Peyer's patch (tissue), 4 donors: ENCODE results near the gene ARID5A. TPM values are rescaled to one million over a fixed set of nuclear protein-coding genes. Genes with fewer than 3 reads are reported as not detected.

Source experiments
- DNase-seq, 3 donors: peaks; one replicate each; pipeline ENCODE4 v3.0.0-alpha.2; 2017 to 2019
- H3K27ac ChIP-seq, 4 donors: fragments of 200-600 bp; sonication (generic); one replicate each; pipeline ENCODE4 v1.5.1; 2016 to 2019
- H3K27me3 ChIP-seq, 2 donors: fragments of 200-600 bp; sonication (generic); one replicate each; pipeline ENCODE4 v1.5.1; 2019
- H3K36me3 ChIP-seq, 3 donors: fragments of 200-600 bp; sonication (generic); one replicate each; pipeline ENCODE4 v1.5.1; 2016 to 2019
- H3K4me1 ChIP-seq, 4 donors: fragments of 200-600 bp; sonication (generic); one replicate each; pipeline ENCODE4 v1.5.1; 2016 to 2019
- H3K4me3 ChIP-seq, 4 donors: fragments of 200-600 bp; sonication (generic); 1 replicate in 3 of 4; 2 replicates in 1 of 4; pipeline ENCODE4 v1.5.1; 2016 to 2019; ENCODE audit warnings: mild to moderate bottlenecking in 1 of 4
- H3K9me3 ChIP-seq, 4 donors: fragments of 200-600 bp; sonication (generic); one replicate each; pipeline ENCODE4 v1.5.1; 2016 to 2019; ENCODE audit warnings: mild to moderate bottlenecking in 1 of 4
- POLR2A ChIP-seq, 2 donors: fragments of 450-650 bp; IDR thresholded peaks; one replicate each; pipeline ENCODE4 v1.5.1; 2017; ENCODE audit warnings: antibody characterized with exemption in 2 of 2, mild to moderate bottlenecking in 2 of 2, moderate library complexity in 2 of 2
- total RNA-seq, 4 donors: library from RNA; depleted of rRNA; stranded (reverse); fragments of >200 nt; gene quantifications; one replicate each; pipeline ENCODE4 v1.1.0, GENCODE V29; 2016
- TF ChIP-seq, protein P1 (sequence below), 6 experiments: fragments of 450-650 bp in 4 of 6; fragments of 200-600 bp in 2 of 6; sonication (generic) in 1 of 6; IDR thresholded peaks; one replicate each; pipeline ENCODE4 v1.5.1; 2017 to 2019; ENCODE audit warnings: antibody characterized with exemption in 6 of 6, mild to moderate bottlenecking in 3 of 6, moderate library complexity in 1 of 6

The ARID5A gene
- total RNA-seq, 4 donors from 2014 or later, result 3.9 to 44.6 (median 16.9) TPM

- peak in 2 of 3 donors; percentile 58 to 76 for DNase-seq
- Histone ChIP-seq H3K36me3 (no peaks in the 10 kb centered on the region), H3K4me1 (peaks cover 0 to 52% (median 3%) of the 10 kb centered on the region in 4 donors), H3K9me3 (no peaks in the 10 kb centered on the region), H3K27me3 (no peaks in the 10 kb centered on the region), H3K4me3 (peak overlapping the region; percentile 44 to 64 (median 58)), H3K27ac (peak overlapping the region; percentile 65 to 87 (median 70))
- TF ChIP-seq, protein P1, sequence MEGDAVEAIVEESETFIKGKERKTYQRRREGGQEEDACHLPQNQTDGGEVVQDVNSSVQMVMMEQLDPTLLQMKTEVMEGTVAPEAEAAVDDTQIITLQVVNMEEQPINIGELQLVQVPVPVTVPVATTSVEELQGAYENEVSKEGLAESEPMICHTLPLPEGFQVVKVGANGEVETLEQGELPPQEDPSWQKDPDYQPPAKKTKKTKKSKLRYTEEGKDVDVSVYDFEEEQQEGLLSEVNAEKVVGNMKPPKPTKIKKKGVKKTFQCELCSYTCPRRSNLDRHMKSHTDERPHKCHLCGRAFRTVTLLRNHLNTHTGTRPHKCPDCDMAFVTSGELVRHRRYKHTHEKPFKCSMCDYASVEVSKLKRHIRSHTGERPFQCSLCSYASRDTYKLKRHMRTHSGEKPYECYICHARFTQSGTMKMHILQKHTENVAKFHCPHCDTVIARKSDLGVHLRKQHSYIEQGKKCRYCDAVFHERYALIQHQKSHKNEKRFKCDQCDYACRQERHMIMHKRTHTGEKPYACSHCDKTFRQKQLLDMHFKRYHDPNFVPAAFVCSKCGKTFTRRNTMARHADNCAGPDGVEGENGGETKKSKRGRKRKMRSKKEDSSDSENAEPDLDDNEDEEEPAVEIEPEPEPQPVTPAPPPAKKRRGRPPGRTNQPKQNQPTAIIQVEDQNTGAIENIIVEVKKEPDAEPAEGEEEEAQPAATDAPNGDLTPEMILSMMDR (IDR thresholded peaks at IDR 0.05), result peak in 1 of 6 experiments; percentile 35
- no peak for TF ChIP-seq POLR2A (IDR thresholded peaks at IDR 0.05)
Measured at GRCh38 chr2:96527286-96528005, 9.1 kb upstream of the ARID5A start.

DNA sequence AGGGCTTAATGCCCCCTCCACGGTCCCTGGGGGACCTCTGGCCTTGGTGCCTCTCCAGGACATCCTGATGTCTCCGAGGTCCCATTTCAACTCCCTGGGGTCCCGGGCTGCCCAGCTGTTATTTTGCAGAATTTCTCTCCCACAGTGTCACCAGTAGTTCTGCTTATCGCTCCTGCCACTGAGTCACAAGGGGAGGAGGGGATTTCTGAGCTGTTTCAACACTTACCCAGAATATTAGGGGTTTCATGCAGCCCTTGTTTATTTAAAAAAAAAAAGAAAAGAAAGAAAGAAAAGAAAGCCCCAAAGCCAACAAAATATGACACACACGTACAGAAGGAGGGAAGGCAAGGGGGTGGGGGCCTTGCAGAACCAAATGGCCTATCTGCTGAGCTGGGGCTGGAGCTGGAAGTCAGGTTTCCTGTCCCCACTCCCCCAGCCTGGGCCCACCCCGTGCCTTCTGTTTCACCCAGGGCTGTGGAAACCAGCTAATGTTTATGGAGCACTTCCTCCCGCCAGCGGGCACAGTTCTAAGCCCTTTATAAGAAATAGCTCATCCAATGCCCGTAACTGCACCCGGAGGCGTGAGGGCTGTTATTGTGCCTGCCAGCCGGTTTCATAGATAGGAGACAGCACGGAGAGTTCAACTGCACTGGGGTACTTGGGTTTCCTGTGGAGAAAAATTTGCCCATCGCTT is 8.4 kb upstream of the ARID5A start:
- peak in 2 of 3 donors; percentile 51 to 74 for DNase-seq
- no peaks in the 10 kb centered on the region for H3K36me3 ChIP-seq
- no peaks in the 10 kb centered on the region for H3K27me3 ChIP-seq
- H3K4me3 ChIP-seq, result peak overlapping the region; percentile 44 to 64 (median 58)
- TF ChIP-seq, protein P1 (IDR thresholded peaks at IDR 0.05), result no peak
- no peak for TF ChIP-seq POLR2A (IDR thresholded peaks at IDR 0.05)
- peaks cover 0 to 59% (median 3%) of the 10 kb centered on the region in 4 donors for H3K4me1 ChIP-seq
- no peaks in the 10 kb centered on the region for H3K9me3 ChIP-seq
- H3K27ac ChIP-seq, result peak overlapping the region; percentile 65 to 87 (median 70)

DNA sequence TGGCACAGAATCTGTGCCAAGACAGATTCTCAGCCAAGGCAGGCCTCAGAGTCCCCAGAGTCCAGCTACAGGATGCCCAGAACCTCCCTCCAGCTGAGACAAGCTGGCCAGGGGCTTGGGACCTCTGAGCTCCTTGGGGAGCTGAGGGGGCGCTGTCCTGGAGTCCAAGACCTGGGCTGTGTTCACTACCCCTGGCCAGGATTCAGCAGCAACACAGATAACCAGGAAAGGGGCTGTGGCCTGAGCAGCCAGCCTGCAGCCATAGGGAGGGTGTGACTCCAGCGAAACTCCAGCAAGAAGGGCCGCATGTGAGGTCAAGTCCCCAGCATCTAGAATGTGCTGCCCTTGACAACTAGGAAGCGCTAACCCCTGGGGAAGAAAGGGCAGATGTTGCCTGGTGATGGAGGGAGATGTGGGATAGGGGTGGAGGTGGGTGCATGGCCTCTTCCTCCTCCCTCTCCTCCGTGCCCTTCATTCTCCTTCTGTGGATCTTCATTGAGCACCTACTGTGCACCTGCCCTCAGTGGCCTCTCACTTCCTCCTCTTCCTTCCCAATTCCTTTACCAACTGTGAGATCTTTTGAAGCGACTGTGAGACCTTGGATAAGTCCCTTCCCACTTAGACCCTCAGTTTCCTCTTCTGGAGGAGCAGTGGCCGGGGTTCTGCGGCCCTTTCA is 7.7 kb upstream of the ARID5A start:
- Histone ChIP-seq H3K9me3 (no peaks in the 10 kb centered on the region), H3K4me1 (peaks cover 0 to 58% (median 2%) of the 10 kb centered on the region in 4 donors), H3K27ac (peak overlapping the region; percentile 20 to 87 (median 70)), H3K27me3 (no peaks in the 10 kb centered on the region), H3K36me3 (no peaks in the 10 kb centered on the region), H3K4me3 (no peak overlapping the region)
- no peak for DNase-seq
- no peak for TF ChIP-seq POLR2A (IDR thresholded peaks at IDR 0.05)
- TF ChIP-seq, protein P1 (IDR thresholded peaks at IDR 0.05), result no peak

DNA sequence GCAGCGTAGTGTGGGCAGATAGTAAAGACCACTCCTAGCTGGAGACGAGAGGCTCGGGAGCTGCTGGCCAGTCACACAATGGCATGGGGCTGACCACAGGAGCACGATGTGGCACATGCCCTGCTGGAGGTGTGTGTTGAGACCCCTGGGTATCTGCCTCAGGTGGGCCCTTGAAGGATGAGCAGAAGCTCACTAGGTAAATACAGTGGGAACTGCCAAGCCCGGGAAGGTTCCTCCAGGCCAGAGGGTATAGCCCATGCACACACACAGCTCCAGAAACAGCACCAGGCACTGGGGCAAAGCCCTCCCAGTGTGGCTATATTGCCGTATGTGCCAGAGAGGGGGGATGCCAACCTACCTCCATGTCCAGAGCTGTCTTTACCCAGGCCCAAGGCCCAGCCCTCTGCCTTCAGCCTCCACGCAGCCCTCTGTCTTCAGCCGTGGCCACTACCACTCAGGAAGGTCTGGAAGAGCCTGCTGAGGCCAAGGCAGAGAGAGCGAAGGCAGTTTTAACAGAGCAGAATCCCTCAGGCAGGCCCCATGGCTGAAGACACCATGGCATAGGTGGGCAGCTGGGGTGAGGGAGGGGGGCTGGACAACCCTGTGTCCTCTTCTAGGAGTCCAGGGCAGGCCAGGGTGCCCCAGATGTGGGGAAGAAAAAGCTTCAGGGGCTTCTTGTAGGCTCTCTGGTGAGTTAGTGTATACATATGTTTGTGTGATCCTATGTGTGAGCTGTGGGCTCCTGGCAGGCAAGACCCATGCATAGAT is 7.0 kb upstream of the ARID5A start:
- Histone ChIP-seq H3K27ac (peak overlapping the region in 3 of 4 donors; percentile 20 to 87 (median 43)), H3K4me3 (no peak overlapping the region), H3K9me3 (no peaks in the 10 kb centered on the region), H3K27me3 (no peaks in the 10 kb centered on the region), H3K36me3 (no peaks in the 10 kb centered on the region), H3K4me1 (peaks cover 0 to 54% (median 0%) of the 10 kb centered on the region in 4 donors)
- DNase-seq, result no peak
- TF ChIP-seq, protein P1 (IDR thresholded peaks at IDR 0.05), result no peak
- no peak for TF ChIP-seq POLR2A (IDR thresholded peaks at IDR 0.05)

DNA sequence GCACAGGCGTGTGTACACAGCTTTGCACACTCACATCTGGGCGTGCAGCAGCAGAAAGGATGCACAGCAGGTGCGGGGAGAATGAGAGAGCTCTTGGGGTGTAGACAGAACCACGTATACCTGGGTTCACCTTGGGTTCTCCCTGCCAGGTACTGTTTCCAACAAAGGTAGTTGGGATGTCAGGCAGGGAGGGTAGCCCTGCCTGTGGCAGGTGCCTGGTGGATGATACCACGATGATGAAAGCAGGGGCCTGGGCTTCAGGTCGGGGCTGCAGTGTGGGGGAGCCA is 6.5 kb upstream of the ARID5A start:
- Histone ChIP-seq H3K27me3 (no peaks in the 10 kb centered on the region), H3K36me3 (no peaks in the 10 kb centered on the region), H3K4me1 (peaks cover 0 to 54% (median 0%) of the 10 kb centered on the region in 4 donors), H3K27ac (peak overlapping the region in 1 of 4 donors; percentile 43), H3K9me3 (no peaks in the 10 kb centered on the region), H3K4me3 (no peak overlapping the region)
- TF ChIP-seq POLR2A (IDR thresholded peaks at IDR 0.05), result no peak
- TF ChIP-seq, protein P1 (IDR thresholded peaks at IDR 0.05), result no peak
- DNase-seq, result peak in 1 of 3 donors; percentile 41
